ENCODE results near the gene WSB1. TPM values are rescaled to one million over a fixed set of nuclear protein-coding genes. Genes with fewer than 3 reads are reported as not detected.
A peak's percentile ranks its signal among the peaks of the same experiment; 100 is the strongest.

The WSB1 gene
- total RNA-seq, 1 experiment from 2014 or later, result 60.7 TPM

DNA sequence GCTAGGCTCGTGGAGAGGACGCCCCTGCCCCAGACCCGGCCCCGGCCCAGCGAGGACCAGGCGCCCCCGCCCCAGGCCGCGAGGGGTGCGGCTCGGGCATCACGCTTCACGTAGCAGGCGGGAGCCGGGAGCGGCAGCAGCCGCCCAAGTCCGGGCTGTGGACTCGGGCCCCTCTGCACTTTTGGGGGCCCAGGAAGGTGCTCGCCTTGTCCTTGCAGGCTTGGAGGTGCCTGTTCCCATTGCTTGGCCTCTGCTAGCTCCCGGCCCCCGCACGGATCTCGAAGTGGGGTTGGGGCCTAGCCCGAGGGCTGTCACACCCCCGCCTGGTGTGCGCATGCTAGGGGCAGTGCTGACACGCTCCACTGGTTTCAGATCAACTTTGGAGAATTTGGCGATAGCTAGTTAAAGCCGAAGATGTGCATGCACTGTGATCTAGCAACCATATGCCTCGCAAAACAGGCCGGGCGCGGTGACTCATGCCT, 55.7 kb downstream of the WSB1 start:
- intact Hi-C loops (cut with micrococcal nuclease; ENCODE audit: unreplicated experiment), result loop anchor here (10.0 kb wide), 2 partner anchors 105 to 145 kb away; partner anchors contain the start of gene KSR1
- no peak for DNase-seq
- Mint-ChIP-seq H3K4me1 (ENCODE audit: low read depth, unreplicated experiment) (peaks cover 16% of the 10 kb centered on the region), H3K9me3 (ENCODE audit: low read depth, unreplicated experiment) (no peaks in the 10 kb centered on the region), H3K36me3 (ENCODE audit: insufficient read depth, unreplicated experiment) (peaks cover 30% of the 10 kb centered on the region), H3K27me3 (ENCODE audit: unreplicated experiment) (no peaks in the 10 kb centered on the region), H3K4me3 (ENCODE audit: low read depth, unreplicated experiment) (no peak overlapping the region), H3K27ac (ENCODE audit: unreplicated experiment) (no peak overlapping the region)
- CTCF ChIA-PET, result interaction anchor here (0.6 to 1.1 kb wide), 3 partner anchors 17 to 207 kb away, joined by 3 to 7 read pairs (median 7); no protein-coding TSS in a partner anchor
- no TSS peak for BruUV-seq (replicated peaks)
- TF ChIP-seq, protein P1, sequence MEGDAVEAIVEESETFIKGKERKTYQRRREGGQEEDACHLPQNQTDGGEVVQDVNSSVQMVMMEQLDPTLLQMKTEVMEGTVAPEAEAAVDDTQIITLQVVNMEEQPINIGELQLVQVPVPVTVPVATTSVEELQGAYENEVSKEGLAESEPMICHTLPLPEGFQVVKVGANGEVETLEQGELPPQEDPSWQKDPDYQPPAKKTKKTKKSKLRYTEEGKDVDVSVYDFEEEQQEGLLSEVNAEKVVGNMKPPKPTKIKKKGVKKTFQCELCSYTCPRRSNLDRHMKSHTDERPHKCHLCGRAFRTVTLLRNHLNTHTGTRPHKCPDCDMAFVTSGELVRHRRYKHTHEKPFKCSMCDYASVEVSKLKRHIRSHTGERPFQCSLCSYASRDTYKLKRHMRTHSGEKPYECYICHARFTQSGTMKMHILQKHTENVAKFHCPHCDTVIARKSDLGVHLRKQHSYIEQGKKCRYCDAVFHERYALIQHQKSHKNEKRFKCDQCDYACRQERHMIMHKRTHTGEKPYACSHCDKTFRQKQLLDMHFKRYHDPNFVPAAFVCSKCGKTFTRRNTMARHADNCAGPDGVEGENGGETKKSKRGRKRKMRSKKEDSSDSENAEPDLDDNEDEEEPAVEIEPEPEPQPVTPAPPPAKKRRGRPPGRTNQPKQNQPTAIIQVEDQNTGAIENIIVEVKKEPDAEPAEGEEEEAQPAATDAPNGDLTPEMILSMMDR (IDR thresholded peaks at IDR 0.05; ENCODE audit: unreplicated experiment), result no peak

DNA sequence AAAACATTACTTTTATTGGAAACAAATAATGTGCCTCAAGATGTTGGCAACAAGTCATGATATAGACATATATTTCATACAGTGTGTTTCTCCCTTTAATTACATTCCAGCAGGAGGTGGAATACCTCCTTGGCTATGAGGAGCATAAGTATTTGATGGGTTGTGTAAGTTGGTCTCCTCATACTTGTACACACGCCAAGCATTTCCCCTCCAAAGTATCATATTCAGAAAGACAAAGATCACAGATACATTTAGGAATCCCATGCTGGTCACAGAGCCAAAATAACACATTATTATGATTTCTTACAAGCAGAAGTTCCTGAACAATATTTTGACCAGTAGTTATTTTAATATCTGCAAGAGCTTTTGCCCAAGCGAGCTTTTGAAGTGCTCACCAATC, 57.8 kb downstream of the WSB1 start:
- TF ChIP-seq, protein P1 (IDR thresholded peaks at IDR 0.05; ENCODE audit: unreplicated experiment), result no peak
- no TSS peak for BruUV-seq (replicated peaks)
- CTCF ChIA-PET, result no interaction called here
- peaks cover 16% of the 10 kb centered on the region for H3K4me1 Mint-ChIP-seq (ENCODE audit: low read depth, unreplicated experiment)
- H3K36me3 Mint-ChIP-seq (ENCODE audit: insufficient read depth, unreplicated experiment), result peaks cover 30% of the 10 kb centered on the region
- H3K9me3 Mint-ChIP-seq (ENCODE audit: low read depth, unreplicated experiment), result no peaks in the 10 kb centered on the region
- DNase-seq, result no peak
- H3K27me3 Mint-ChIP-seq (ENCODE audit: unreplicated experiment), result no peaks in the 10 kb centered on the region
- H3K4me3 Mint-ChIP-seq (ENCODE audit: low read depth, unreplicated experiment), result no peak overlapping the region
- intact Hi-C loops (cut with micrococcal nuclease; ENCODE audit: unreplicated experiment), result loop anchor here (10.0 kb wide), 2 partner anchors 103 to 143 kb away; partner anchors contain the start of gene KSR1
- peak overlapping the region; percentile 99 for H3K27ac Mint-ChIP-seq (ENCODE audit: unreplicated experiment)

DNA sequence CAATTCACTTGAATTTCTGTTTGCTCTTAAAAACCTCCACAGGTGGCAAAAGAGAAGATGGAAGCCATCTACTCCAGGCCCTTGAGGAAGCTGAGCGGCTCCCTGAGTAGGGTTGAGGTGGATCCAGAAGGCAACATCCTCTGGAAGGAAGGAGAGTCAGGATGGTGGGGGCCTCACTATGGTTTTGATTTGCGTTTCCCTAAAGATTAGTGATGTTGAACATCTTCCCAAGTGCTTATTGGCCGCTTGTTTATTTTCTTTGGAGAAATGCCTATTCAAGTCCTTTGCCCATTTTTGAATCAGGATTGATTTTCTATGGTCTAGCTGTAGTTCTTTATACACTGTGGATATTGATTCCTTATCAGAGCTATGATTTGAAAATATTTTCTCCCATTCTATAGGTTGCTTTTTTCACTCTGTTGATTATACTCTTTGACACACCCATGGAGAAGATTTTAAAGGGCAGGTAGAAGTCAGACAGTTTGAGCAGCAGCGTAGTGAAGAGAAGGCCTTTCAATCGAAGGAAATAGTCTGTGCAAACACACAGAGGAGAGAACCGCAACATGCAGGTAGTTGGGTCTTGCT, 58.6 kb downstream of the WSB1 start:
- peaks cover 30% of the 10 kb centered on the region for H3K36me3 Mint-ChIP-seq (ENCODE audit: insufficient read depth, unreplicated experiment)
- H3K4me1 Mint-ChIP-seq (ENCODE audit: low read depth, unreplicated experiment), result peaks cover 16% of the 10 kb centered on the region
- TF ChIP-seq, protein P1 (IDR thresholded peaks at IDR 0.05; ENCODE audit: unreplicated experiment), result no peak
- H3K4me3 Mint-ChIP-seq (ENCODE audit: low read depth, unreplicated experiment), result peak overlapping the region; percentile 84
- no peaks in the 10 kb centered on the region for H3K9me3 Mint-ChIP-seq (ENCODE audit: low read depth, unreplicated experiment)
- CTCF ChIA-PET, result interaction anchor here (0.5 to 0.6 kb wide), 2 partner anchors 62 to 157 kb away, joined by 3 read pairs; no protein-coding TSS in a partner anchor
- H3K27ac Mint-ChIP-seq (ENCODE audit: unreplicated experiment), result peak overlapping the region; percentile 99
- H3K27me3 Mint-ChIP-seq (ENCODE audit: unreplicated experiment), result no peaks in the 10 kb centered on the region
- BruUV-seq (replicated peaks), result TSS peak; percentile 71
- intact Hi-C loops (cut with micrococcal nuclease; ENCODE audit: unreplicated experiment), result loop anchor here (10.0 kb wide), 2 partner anchors 102 to 142 kb away; partner anchors contain the start of gene KSR1
- no peak for DNase-seq

DNA sequence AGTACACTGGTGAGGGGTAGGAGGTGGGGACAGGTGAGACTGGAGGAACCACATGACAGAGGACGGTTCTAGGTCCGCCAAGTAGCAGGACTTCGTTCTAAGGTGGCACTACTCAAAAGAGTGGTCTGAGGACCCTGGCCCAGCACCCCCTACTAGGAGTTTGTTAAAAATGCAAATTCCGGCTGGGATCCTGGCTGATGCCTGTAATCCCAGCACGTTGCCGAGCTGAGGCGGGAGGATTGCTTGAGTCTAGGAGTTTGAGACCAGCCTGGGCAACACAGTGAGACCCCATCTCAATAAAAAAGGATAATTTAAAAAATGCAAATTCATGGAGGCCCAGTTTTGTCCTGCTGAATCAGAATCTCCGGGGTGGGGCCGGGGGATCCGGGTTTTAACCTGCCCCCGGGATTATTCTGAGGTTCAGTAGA, 59.1 kb downstream of the WSB1 start:
- peaks cover 30% of the 10 kb centered on the region for H3K36me3 Mint-ChIP-seq (ENCODE audit: insufficient read depth, unreplicated experiment)
- peaks cover 16% of the 10 kb centered on the region for H3K4me1 Mint-ChIP-seq (ENCODE audit: low read depth, unreplicated experiment)
- H3K9me3 Mint-ChIP-seq (ENCODE audit: low read depth, unreplicated experiment), result no peaks in the 10 kb centered on the region
- no peaks in the 10 kb centered on the region for H3K27me3 Mint-ChIP-seq (ENCODE audit: unreplicated experiment)
- peak overlapping the region; percentile 84 for H3K4me3 Mint-ChIP-seq (ENCODE audit: low read depth, unreplicated experiment)
- peak overlapping the region; percentile 99 for H3K27ac Mint-ChIP-seq (ENCODE audit: unreplicated experiment)
- BruUV-seq (replicated peaks), result no TSS peak
- intact Hi-C loops (cut with micrococcal nuclease; ENCODE audit: unreplicated experiment), result loop anchor here (10.0 kb wide), 2 partner anchors 102 to 142 kb away; partner anchors contain the start of gene KSR1
- CTCF ChIA-PET, result interaction anchor here (0.5 to 1.9 kb wide), 3 partner anchors 62 to 247 kb away, joined by 3 to 12 read pairs (median 3); no protein-coding TSS in a partner anchor
- TF ChIP-seq, protein P1 (IDR thresholded peaks at IDR 0.05; ENCODE audit: unreplicated experiment), result no peak
- DNase-seq, result no peak

Data from Calu3 (cell line).